ENCODE measurements around the gene GPR161.

DNA sequence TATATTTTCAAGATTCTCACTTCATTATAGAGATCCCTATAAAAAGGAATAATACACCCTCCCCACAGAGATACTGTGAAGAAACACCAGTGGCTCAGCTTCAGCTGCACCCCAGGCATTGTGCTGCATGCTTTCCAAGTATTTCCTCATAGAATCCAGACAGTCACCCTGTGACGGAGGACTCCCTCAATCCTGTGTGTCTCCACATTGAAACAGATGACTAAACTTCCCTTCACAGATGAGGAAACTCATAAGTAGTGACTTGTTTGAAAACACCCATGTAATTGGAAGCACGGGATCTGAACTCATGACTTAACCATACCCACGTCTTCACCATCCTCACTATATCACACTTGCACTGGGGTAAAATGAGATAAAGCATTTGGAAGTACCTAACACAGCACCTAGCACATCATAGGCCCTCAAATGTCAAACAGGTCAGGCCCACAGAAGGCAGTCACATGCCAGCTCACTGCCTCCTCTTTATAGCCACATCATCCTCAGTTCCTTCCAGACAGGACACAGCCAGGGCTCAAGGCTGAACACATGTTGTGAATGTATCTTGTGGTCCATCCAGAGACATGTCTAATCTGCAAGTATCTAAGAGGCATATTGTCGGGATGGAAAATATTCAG, 55.2 kb downstream of the GPR161 start:
- TF ChIP-seq, protein P1, sequence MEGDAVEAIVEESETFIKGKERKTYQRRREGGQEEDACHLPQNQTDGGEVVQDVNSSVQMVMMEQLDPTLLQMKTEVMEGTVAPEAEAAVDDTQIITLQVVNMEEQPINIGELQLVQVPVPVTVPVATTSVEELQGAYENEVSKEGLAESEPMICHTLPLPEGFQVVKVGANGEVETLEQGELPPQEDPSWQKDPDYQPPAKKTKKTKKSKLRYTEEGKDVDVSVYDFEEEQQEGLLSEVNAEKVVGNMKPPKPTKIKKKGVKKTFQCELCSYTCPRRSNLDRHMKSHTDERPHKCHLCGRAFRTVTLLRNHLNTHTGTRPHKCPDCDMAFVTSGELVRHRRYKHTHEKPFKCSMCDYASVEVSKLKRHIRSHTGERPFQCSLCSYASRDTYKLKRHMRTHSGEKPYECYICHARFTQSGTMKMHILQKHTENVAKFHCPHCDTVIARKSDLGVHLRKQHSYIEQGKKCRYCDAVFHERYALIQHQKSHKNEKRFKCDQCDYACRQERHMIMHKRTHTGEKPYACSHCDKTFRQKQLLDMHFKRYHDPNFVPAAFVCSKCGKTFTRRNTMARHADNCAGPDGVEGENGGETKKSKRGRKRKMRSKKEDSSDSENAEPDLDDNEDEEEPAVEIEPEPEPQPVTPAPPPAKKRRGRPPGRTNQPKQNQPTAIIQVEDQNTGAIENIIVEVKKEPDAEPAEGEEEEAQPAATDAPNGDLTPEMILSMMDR (IDR thresholded peaks at IDR 0.05) = no peak
- TF ChIP-seq POLR2A (IDR thresholded peaks at IDR 0.05) = no peak
